Chondrocyte (in vitro differentiated cells): ENCODE measurements around the gene OSBPL1A. TPM values are rescaled to one million over a fixed set of nuclear protein-coding genes. Genes with fewer than 3 reads are reported as not detected.
A peak's percentile ranks its signal among the peaks of the same experiment; 100 is the strongest.

Experiments
- DNase-seq: peaks from one replicate; pipeline ENCODE4 v3.0.0; 2021; ENCODE audit warnings: mixed read lengths, low spot score
- H3K27ac Mint-ChIP-seq: one replicate; pipeline ENCODE4 v1.8.0; 2021; ENCODE audit warnings: mild to moderate bottlenecking, moderate library complexity, mixed read lengths; ENCODE audit not compliant: unreplicated experiment
- H3K27me3 Mint-ChIP-seq: 2 replicates; pipeline ENCODE4 v1.8.0; 2021; ENCODE audit warnings: low read depth, mixed read lengths
- H3K36me3 Mint-ChIP-seq: 2 replicates; pipeline ENCODE4 v1.8.0; 2021; ENCODE audit warnings: low read depth, mixed read lengths
- H3K4me1 Mint-ChIP-seq: 2 replicates; pipeline ENCODE4 v1.8.0; 2021; ENCODE audit warnings: low read depth, mild to moderate bottlenecking, mixed read lengths
- H3K4me3 Mint-ChIP-seq: one replicate; pipeline ENCODE4 v1.8.0; 2021; ENCODE audit warnings: mild to moderate bottlenecking, moderate library complexity, mixed read lengths; ENCODE audit not compliant: unreplicated experiment
- H3K9me3 Mint-ChIP-seq: 2 replicates; pipeline ENCODE4 v1.8.0; 2021; ENCODE audit warnings: low read depth, mixed read lengths
- CTCF ChIP-seq: fragments of 200-600 bp; sonication (generic); IDR thresholded peaks from 2 replicates; pipeline ENCODE4 v1.5.0; 2021; ENCODE audit warnings: antibody characterized with exemption, mild to moderate bottlenecking, moderate library complexity
- total RNA-seq: library from RNA; stranded (reverse); gene quantifications from 3 replicates; pipeline ENCODE4 v1.2.1, GENCODE V29; 2021

Gene OSBPL1A
- total RNA-seq, 1 donor from 2014 or later = 33.3 TPM

DNA sequence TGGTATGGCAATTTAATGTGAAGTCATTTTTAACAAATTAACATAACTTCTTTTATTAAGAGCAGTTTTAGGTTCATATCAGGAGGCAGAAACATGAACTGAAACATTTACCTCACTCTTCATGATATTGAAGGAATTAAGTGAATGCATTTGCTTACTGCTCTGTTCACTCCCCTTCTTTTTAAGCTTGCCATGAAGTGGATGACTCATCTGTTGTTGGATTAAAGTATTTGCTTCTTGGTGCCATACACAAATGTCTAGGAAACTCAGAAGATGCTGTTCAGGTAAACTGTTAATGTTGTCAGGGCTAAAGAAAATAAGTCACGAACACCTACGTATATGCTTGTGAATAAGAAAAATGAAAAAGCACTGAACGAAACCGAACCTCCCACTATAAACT, 268.9 kb downstream of the OSBPL1A start:
- Mint-ChIP-seq H3K27me3 (no peaks in the 10 kb centered on the region), H3K9me3 (no peaks in the 10 kb centered on the region), H3K27ac (no peak overlapping the region), H3K36me3 (peaks cover 4% of the 10 kb centered on the region), H3K4me3 (no peak overlapping the region), H3K4me1 (peaks cover 24% of the 10 kb centered on the region)
- TF ChIP-seq CTCF = no peak
- DNase-seq = no peak

- H3K27ac Mint-ChIP-seq = no peak overlapping the region
- no peak for DNase-seq
- peaks cover 24% of the 10 kb centered on the region for H3K4me1 Mint-ChIP-seq
- no peak overlapping the region for H3K4me3 Mint-ChIP-seq
- H3K36me3 Mint-ChIP-seq = peaks cover 4% of the 10 kb centered on the region
- H3K27me3 Mint-ChIP-seq = no peaks in the 10 kb centered on the region
- TF ChIP-seq CTCF = no peak
- no peaks in the 10 kb centered on the region for H3K9me3 Mint-ChIP-seq
Observed at GRCh38 chr18:24127735-24128134, 269.9 kb downstream of the OSBPL1A start.

DNA sequence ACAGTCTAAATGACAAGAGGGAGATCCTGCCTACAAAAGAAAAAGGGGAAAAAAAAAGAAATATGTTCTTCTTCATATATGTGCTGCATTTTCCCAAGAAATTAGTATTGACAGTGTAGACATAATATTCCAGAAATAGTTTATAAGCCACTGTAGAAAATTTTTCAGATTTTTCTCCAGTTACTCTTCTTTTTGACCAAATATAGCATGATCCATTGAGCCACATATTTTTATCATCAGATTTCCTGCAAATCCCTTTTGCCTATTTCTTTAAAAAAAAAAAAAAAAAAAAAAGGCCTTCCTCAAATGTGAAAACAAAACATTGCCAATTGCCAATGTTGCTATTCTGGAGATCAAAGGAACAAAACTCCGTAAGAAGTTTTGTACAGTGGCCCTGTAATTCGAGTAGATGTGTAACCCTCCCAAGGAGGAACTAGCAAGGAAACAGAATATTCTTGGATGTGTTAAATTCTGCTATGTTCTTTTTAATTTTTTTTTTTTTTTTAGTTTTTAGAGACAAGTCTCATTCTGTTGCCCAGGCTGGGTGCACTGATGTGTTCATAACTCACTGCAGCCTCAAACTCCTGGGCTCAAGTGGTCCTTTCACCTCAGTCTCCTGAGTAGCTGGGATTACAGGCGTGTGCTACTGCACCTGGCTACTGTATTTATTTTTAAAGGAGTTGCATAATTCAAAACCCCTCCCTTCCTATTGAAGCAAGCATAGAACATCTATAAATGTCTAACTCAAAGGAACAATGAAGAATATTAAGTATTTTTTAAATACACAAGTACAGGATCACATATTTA, 271.3 kb downstream of the OSBPL1A start:
- no peaks in the 10 kb centered on the region for H3K27me3 Mint-ChIP-seq
- H3K4me3 Mint-ChIP-seq = no peak overlapping the region
- TF ChIP-seq CTCF = no peak
- H3K4me1 Mint-ChIP-seq = peaks cover 24% of the 10 kb centered on the region
- H3K27ac Mint-ChIP-seq = peak overlapping the region; percentile 81
- DNase-seq = no peak
- H3K36me3 Mint-ChIP-seq = peaks cover 2% of the 10 kb centered on the region
- H3K9me3 Mint-ChIP-seq = no peaks in the 10 kb centered on the region

DNA sequence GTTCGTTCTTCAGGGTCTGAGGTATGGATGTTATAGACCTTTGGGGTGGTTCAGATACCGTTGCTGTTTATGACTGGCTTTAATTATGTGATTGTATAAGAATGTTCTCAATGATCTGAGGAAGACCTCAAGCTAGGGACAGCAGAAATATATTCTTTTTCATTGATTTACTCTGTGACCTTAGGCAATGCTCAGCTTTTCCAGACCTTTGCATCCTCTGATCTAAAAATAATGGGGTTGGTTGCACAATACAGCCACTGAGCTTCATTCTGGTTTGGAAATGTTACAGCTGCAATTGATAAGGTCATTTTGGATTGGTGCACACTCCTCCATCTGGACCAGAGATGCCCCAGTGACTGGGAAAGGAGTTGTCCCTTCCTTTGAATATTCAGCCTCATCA, 276.0 kb downstream of the OSBPL1A start:
- Mint-ChIP-seq H3K27me3 (no peaks in the 10 kb centered on the region), H3K27ac (no peak overlapping the region)

GRCh38 chr18:24120676-24121075, 276.9 kb downstream of the OSBPL1A start:
- no peak overlapping the region for H3K27ac Mint-ChIP-seq
- peaks cover 5% of the 10 kb centered on the region for H3K36me3 Mint-ChIP-seq
- TF ChIP-seq CTCF = no peak
- no peak overlapping the region for H3K4me3 Mint-ChIP-seq
- H3K9me3 Mint-ChIP-seq = no peaks in the 10 kb centered on the region
- no peaks in the 10 kb centered on the region for H3K27me3 Mint-ChIP-seq
- DNase-seq = no peak
- peaks cover 8% of the 10 kb centered on the region for H3K4me1 Mint-ChIP-seq

More for the DNA sequence above, 276.0 kb downstream of the OSBPL1A start:
- no peaks in the 10 kb centered on the region for H3K9me3 Mint-ChIP-seq
- TF ChIP-seq CTCF = no peak
- DNase-seq = no peak
- no peak overlapping the region for H3K4me3 Mint-ChIP-seq
- peaks cover 5% of the 10 kb centered on the region for H3K36me3 Mint-ChIP-seq
- peaks cover 17% of the 10 kb centered on the region for H3K4me1 Mint-ChIP-seq
